ENCODE results near the gene ZFP64.

GRCh38 chr20:52207020-52207810, 15.6 kb upstream of the ZFP64 start:
- no peak for TF ChIP-seq GATA2 (IDR thresholded peaks at IDR 0.05; ENCODE audit: low read depth, low read length)
- TF ChIP-seq GATA3 (IDR thresholded peaks at IDR 0.05; ENCODE audit: low read depth, low read length), result no peak
